Neural cell (in vitro differentiated cells): ENCODE results near the gene RNF7. TPM values are rescaled to one million over a fixed set of nuclear protein-coding genes. Genes with fewer than 3 reads are reported as not detected.
"Not testable (repeated sequence)": the region's sequence is repeated elsewhere in the genome, so short reads cannot be mapped to it uniquely, and the experiment has no call there.

Source experiments
- H2AFZ ChIP-seq: fragments of 200-600, 300-800 bp; sonication (generic), shearing (Covaris generic); 2 replicates; pipeline ENCODE4 v1.6.0; 2014; ENCODE audit warnings: low read depth, mild to moderate bottlenecking, antibody characterized with exemption, low read length, moderate library complexity
- H3F3A ChIP-seq: fragments of 200-600 bp; shearing (Covaris generic); 2 replicates; pipeline ENCODE4 v1.6.1; 2016; ENCODE audit warnings: mild to moderate bottlenecking, moderate library complexity, mixed read lengths, antibody characterized with exemption, low read length; ENCODE audit not compliant: insufficient read depth, poor library complexity, severe bottlenecking
- H3K27ac ChIP-seq: fragments of 200-600, 300-800 bp; sonication (generic), shearing (Covaris generic); 2 replicates; pipeline ENCODE4 v1.5.1; 2014; ENCODE audit warnings: mild to moderate bottlenecking, low read length, moderate library complexity
- H3K27me3 ChIP-seq: fragments of 300-800, 200-600 bp; sonication (generic), shearing (Covaris generic); 2 replicates; pipeline ENCODE4 v1.6.0; 2014; ENCODE audit warnings: mild to moderate bottlenecking, low read depth, low read length, moderate library complexity; ENCODE audit not compliant: insufficient read depth
- H3K36me3 ChIP-seq: fragments of 300-800, 200-600 bp; sonication (generic), shearing (Covaris generic); 2 replicates; pipeline ENCODE4 v1.5.1; 2014; ENCODE audit warnings: mild to moderate bottlenecking, antibody characterized with exemption, low read length, moderate library complexity; ENCODE audit not compliant: insufficient read depth
- H3K4me2 ChIP-seq: fragments of 300-800, 200-600 bp; sonication (generic), shearing (Covaris generic); 2 replicates; pipeline ENCODE4 v1.6.0; 2014; ENCODE audit warnings: mild to moderate bottlenecking, low read length
- H3K4me3 ChIP-seq: fragments of 300-800, 200-600 bp; sonication (generic), shearing (Covaris generic); 2 replicates; pipeline ENCODE4 v1.5.1; 2014; ENCODE audit warnings: mild to moderate bottlenecking, low read length, moderate library complexity
- H3K79me2 ChIP-seq: fragments of 200-600 bp; shearing (Covaris generic); replicated peaks from 2 replicates; pipeline ENCODE4 v1.6.0; 2014; ENCODE audit warnings: mild to moderate bottlenecking, low read length, moderate library complexity; ENCODE audit not compliant: insufficient read depth
- H3K9ac ChIP-seq: fragments of 300-800, 200-600 bp; sonication (generic), shearing (Covaris generic); 2 replicates; pipeline ENCODE4 v1.6.1; 2016; ENCODE audit warnings: mild to moderate bottlenecking, low read length, mixed read lengths
- H3K9me2 ChIP-seq: fragments of 200-600 bp; shearing (Covaris generic); 2 replicates; pipeline ENCODE4 v1.6.1; 2016; ENCODE audit warnings: mild to moderate bottlenecking, low read length, mixed read lengths; ENCODE audit not compliant: insufficient read depth
- H3K9me3 ChIP-seq: fragments of 200-600, 300-800 bp; sonication (generic), shearing (Covaris generic); 2 replicates; pipeline ENCODE4 v1.6.1; 2016; ENCODE audit warnings: mild to moderate bottlenecking, mixed run types, low read length, moderate library complexity, mixed read lengths
- H4K20me1 ChIP-seq: fragments of 200-600 bp; shearing (Covaris generic); 2 replicates; pipeline ENCODE4 v1.6.1; 2016; ENCODE audit warnings: mild to moderate bottlenecking, mixed run types; ENCODE audit not compliant: insufficient read depth
- CTCF ChIP-seq: fragments of 450-650 bp; IDR thresholded peaks from 2 replicates; pipeline ENCODE4 v1.5.1; 2014; ENCODE audit warnings: antibody characterized with exemption, mild to moderate bottlenecking, moderate library complexity; ENCODE audit not compliant: poor library complexity, severe bottlenecking
- EP300 ChIP-seq: fragments of 450-650 bp; conservative IDR thresholded peaks from 2 replicates; pipeline ENCODE4 v1.6.1; 2014; ENCODE audit warnings: antibody characterized with exemption, mild to moderate bottlenecking, moderate library complexity; ENCODE audit not compliant: poor library complexity, severe bottlenecking
- EZH2 ChIP-seq: fragments of 200-600, 300-800 bp; shearing (Covaris generic), sonication (generic); IDR thresholded peaks from 2 replicates; pipeline ENCODE4 v1.6.1; 2014; ENCODE audit warnings: antibody characterized with exemption, low read length, borderline replicate concordance, mild to moderate bottlenecking; ENCODE audit not compliant: insufficient read depth, poor library complexity, severe bottlenecking
- MXI1 ChIP-seq: fragments of 450-650 bp; conservative IDR thresholded peaks from 2 replicates; pipeline ENCODE4 v1.6.1; 2014; ENCODE audit warnings: antibody characterized with exemption, mild to moderate bottlenecking; ENCODE audit not compliant: poor library complexity, severe bottlenecking
- POLR2AphosphoS5 ChIP-seq: IDR thresholded peaks from 2 replicates; pipeline ENCODE4 v1.6.1; 2012
- RAD21 ChIP-seq: fragments of 450-650 bp; conservative IDR thresholded peaks from 2 replicates; pipeline ENCODE4 v1.6.1; 2014; ENCODE audit warnings: antibody characterized with exemption, mild to moderate bottlenecking, moderate library complexity
- REST ChIP-seq: IDR thresholded peaks from 2 replicates; pipeline ENCODE4 v1.6.1; 2012; ENCODE audit warnings: borderline replicate concordance
- SMC3 ChIP-seq: fragments of 450-650 bp; conservative IDR thresholded peaks from 2 replicates; pipeline ENCODE4 v1.6.1; 2014; ENCODE audit warnings: antibody characterized with exemption, mild to moderate bottlenecking, moderate library complexity; ENCODE audit not compliant: poor library complexity
- TAF1 ChIP-seq: IDR thresholded peaks from 2 replicates; pipeline ENCODE4 v1.6.1; 2012; ENCODE audit warnings: low read depth
- polyA plus RNA-seq: library from polyadenylated mRNA; depleted of rRNA; stranded (reverse); fragments of >200 nt; gene quantifications from 2 replicates; pipeline ENCODE4 v1.2.3, GENCODE V29; 2014

Gene RNF7
- polyA plus RNA-seq, 1 donor from 2014 or later, result 170 TPM

GRCh38 chr3:141692973-141693372 is 45.1 kb upstream of the RNF7 start:
- not testable (repeated sequence) for H3K27me3 ChIP-seq, H3K9ac ChIP-seq, H3K4me2 ChIP-seq, H3K9me2 ChIP-seq, H3K4me3 ChIP-seq, H3K9me3 ChIP-seq, H3F3A ChIP-seq, H2AFZ ChIP-seq, H3K36me3 ChIP-seq, H3K79me2 ChIP-seq, H3K27ac ChIP-seq, H4K20me1 ChIP-seq

- H3K4me2 ChIP-seq, result no peak overlapping the region
- TF ChIP-seq POLR2AphosphoS5 (no peak), MXI1 (no peak), RAD21 (no peak), EP300 (no peak), REST (no peak), TAF1 (no peak), EZH2 (no peak), CTCF (no peak), SMC3 (no peak)
Measured at GRCh38 chr3:141699324-141699723, 38.8 kb upstream of the RNF7 start.

GRCh38 chr3:141699897-141700296 is 38.2 kb upstream of the RNF7 start:
- H3K4me2 ChIP-seq, result no peak overlapping the region
- no peak overlapping the region for H3K4me3 ChIP-seq
- H4K20me1 ChIP-seq, result no peaks in the 10 kb centered on the region
- H3K79me2 ChIP-seq, result no peaks in the 10 kb centered on the region
- H3F3A ChIP-seq, result no peaks in the 10 kb centered on the region
- H3K27me3 ChIP-seq, result no peaks in the 10 kb centered on the region
- H3K9me3 ChIP-seq, result no peaks in the 10 kb centered on the region
- H3K36me3 ChIP-seq, result no peaks in the 10 kb centered on the region
- no peak overlapping the region for H2AFZ ChIP-seq
- H3K9me2 ChIP-seq, result no peaks in the 10 kb centered on the region
- no peak for TF ChIP-seq EZH2
- no peak for TF ChIP-seq REST
- no peak for TF ChIP-seq POLR2AphosphoS5
- H3K27ac ChIP-seq, result no peak overlapping the region
- no peak overlapping the region for H3K9ac ChIP-seq

More at GRCh38 chr3:141699324-141699723, 38.8 kb upstream of the RNF7 start:
- Histone ChIP-seq H3K36me3 (no peaks in the 10 kb centered on the region), H3F3A (no peaks in the 10 kb centered on the region), H3K79me2 (no peaks in the 10 kb centered on the region), H3K4me3 (no peak overlapping the region), H3K9me3 (no peaks in the 10 kb centered on the region), H4K20me1 (no peaks in the 10 kb centered on the region), H3K9me2 (no peaks in the 10 kb centered on the region), H3K9ac (no peak overlapping the region), H3K27ac (no peak overlapping the region), H2AFZ (no peak overlapping the region), H3K27me3 (no peaks in the 10 kb centered on the region)

GRCh38 chr3:141703367-141703766 is 34.7 kb upstream of the RNF7 start:
- not testable (repeated sequence) for H2AFZ ChIP-seq, H4K20me1 ChIP-seq, H3K79me2 ChIP-seq

More at GRCh38 chr3:141703367-141703766, 34.7 kb upstream of the RNF7 start:
- not testable (repeated sequence) for H3K9me3 ChIP-seq, H3K27me3 ChIP-seq, H3K4me3 ChIP-seq, H3K27ac ChIP-seq, H3K9me2 ChIP-seq, H3K36me3 ChIP-seq, H3K9ac ChIP-seq, H3K4me2 ChIP-seq, H3F3A ChIP-seq
